HEK293 (cell line): ENCODE data around the gene APEX2.

Source experiments
- ZNF350 ChIP-seq: fragments of 450-650 bp; formaldehyde crosslinking; IDR thresholded peaks from 2 replicates; pipeline ENCODE4 v1.5.0; 2017; ENCODE audit warnings: missing biosample characterization, mild to moderate bottlenecking, missing genetic modification characterization
- ZNF394 ChIP-seq: fragments of 450-650 bp; formaldehyde crosslinking; IDR thresholded peaks from 2 replicates; pipeline ENCODE4 v1.5.1; 2016; ENCODE audit warnings: missing biosample characterization, missing genetic modification characterization, mild to moderate bottlenecking, moderate library complexity, borderline replicate concordance
- ZNF561 ChIP-seq: fragments of 450-650 bp; IDR thresholded peaks from 2 replicates; pipeline ENCODE4 v1.5.1; 2018; ENCODE audit warnings: missing biosample characterization, missing genetic modification characterization, borderline replicate concordance

- TF ChIP-seq ZNF394 (tag by site-specific recombination), result no peak
- TF ChIP-seq ZNF561 (tag by site-specific recombination), result no peak
- TF ChIP-seq ZNF350 (tag by site-specific recombination), result no peak
Measured at GRCh38 chrX:55039471-55039870, 39.3 kb downstream of the APEX2 start.
